ENCODE measurements around the gene ILDR2.

The ILDR2 gene

GRCh38 chr1:166975361-166976129 lies at the start of gene ILDR2:
ILDR2 (minus strand) TSS chr1:166975540; CDS start chr1:166975268, 272 bp downstream.
- no peak for TF ChIP-seq CTCF (IDR thresholded peaks at IDR 0.05; ENCODE audit: control insufficient read depth, insufficient read depth, low read depth, low read length, missing control alignments)
- no peak for DNase-seq (ENCODE audit: low read depth)
- peak within 1 kb of the TSS; percentile 51 for H3K4me3 ChIP-seq (ENCODE audit: control insufficient read depth, low read depth, low read length)

GRCh38 chr1:167022384-167022783 lies 47.0 kb upstream of the ILDR2 start:
- no peak for TF ChIP-seq CTCF (IDR thresholded peaks at IDR 0.05; ENCODE audit: control insufficient read depth, insufficient read depth, low read depth, low read length, missing control alignments)
- no peak overlapping the region for H3K4me3 ChIP-seq (ENCODE audit: control insufficient read depth, low read depth, low read length)
- no peak for DNase-seq (ENCODE audit: low read depth)

- H3K4me3 ChIP-seq (ENCODE audit: control insufficient read depth, low read depth, low read length): no peak overlapping the region
- no peak for TF ChIP-seq CTCF (IDR thresholded peaks at IDR 0.05; ENCODE audit: control insufficient read depth, insufficient read depth, low read depth, low read length, missing control alignments)
- DNase-seq (ENCODE audit: low read depth): no peak
These were observed 40.9 kb upstream of the ILDR2 start for GRCh38 chr1:167016100-167016750.

- TF ChIP-seq CTCF (IDR thresholded peaks at IDR 0.05; ENCODE audit: control insufficient read depth, insufficient read depth, low read depth, low read length, missing control alignments): no peak
- no peak overlapping the region for H3K4me3 ChIP-seq (ENCODE audit: control insufficient read depth, low read depth, low read length)
- DNase-seq (ENCODE audit: low read depth): no peak
These were observed 38.0 kb upstream of the ILDR2 start for GRCh38 chr1:167013108-167013929.

GRCh38 chr1:167012570-167012969 lies 37.2 kb upstream of the ILDR2 start:
- DNase-seq (ENCODE audit: low read depth): no peak
- H3K4me3 ChIP-seq (ENCODE audit: control insufficient read depth, low read depth, low read length): no peak overlapping the region
- no peak for TF ChIP-seq CTCF (IDR thresholded peaks at IDR 0.05; ENCODE audit: control insufficient read depth, insufficient read depth, low read depth, low read length, missing control alignments)

- H3K4me3 ChIP-seq (ENCODE audit: control insufficient read depth, low read depth, low read length): no peak overlapping the region
- no peak for DNase-seq (ENCODE audit: low read depth)
- TF ChIP-seq CTCF (IDR thresholded peaks at IDR 0.05; ENCODE audit: control insufficient read depth, insufficient read depth, low read depth, low read length, missing control alignments): no peak
These were observed 36.3 kb upstream of the ILDR2 start for GRCh38 chr1:167011560-167012191.

Measured in AG09309 (cell line).